PFSK-1 (cell line): Measurements from ENCODE around the gene C1RL.

Source experiments
- FOXP2 ChIP-seq: optimal IDR thresholded peaks from 2 replicates; pipeline ENCODE3; 2011; ENCODE audit warnings: borderline replicate concordance, control low read depth, inconsistent platforms; ENCODE audit not compliant: insufficient read depth; ENCODE audit errors: extremely low read length, extremely low read depth
- POLR2AphosphoS5 ChIP-seq: IDR thresholded peaks from 2 replicates; pipeline ENCODE4 v1.6.1; 2012; ENCODE audit warnings: low read depth, mild to moderate bottlenecking, control low read depth, low read length, moderate library complexity
- REST ChIP-seq, 2 experiments: IDR thresholded peaks; 2 replicates each; pipeline versions ENCODE4 v1.6.1 to v1.8.0; 2011 to 2012; ENCODE audit warnings: low read depth in 2 of 2, low read length in 2 of 2, control low read depth in 1 of 2, inconsistent platforms in 1 of 2, mild to moderate bottlenecking in 1 of 2, moderate library complexity in 1 of 2; ENCODE audit not compliant: insufficient read depth in 1 of 2
- SIN3A ChIP-seq: IDR thresholded peaks from 2 replicates; pipeline ENCODE4 v1.6.1; 2012; ENCODE audit warnings: mild to moderate bottlenecking, low read length, moderate library complexity, borderline replicate concordance; ENCODE audit not compliant: insufficient read depth
- TAF1 ChIP-seq: IDR thresholded peaks from 2 replicates; pipeline ENCODE4 v1.6.1; 2012; ENCODE audit warnings: low read length, control low read depth, borderline replicate concordance; ENCODE audit not compliant: insufficient read depth

DNA sequence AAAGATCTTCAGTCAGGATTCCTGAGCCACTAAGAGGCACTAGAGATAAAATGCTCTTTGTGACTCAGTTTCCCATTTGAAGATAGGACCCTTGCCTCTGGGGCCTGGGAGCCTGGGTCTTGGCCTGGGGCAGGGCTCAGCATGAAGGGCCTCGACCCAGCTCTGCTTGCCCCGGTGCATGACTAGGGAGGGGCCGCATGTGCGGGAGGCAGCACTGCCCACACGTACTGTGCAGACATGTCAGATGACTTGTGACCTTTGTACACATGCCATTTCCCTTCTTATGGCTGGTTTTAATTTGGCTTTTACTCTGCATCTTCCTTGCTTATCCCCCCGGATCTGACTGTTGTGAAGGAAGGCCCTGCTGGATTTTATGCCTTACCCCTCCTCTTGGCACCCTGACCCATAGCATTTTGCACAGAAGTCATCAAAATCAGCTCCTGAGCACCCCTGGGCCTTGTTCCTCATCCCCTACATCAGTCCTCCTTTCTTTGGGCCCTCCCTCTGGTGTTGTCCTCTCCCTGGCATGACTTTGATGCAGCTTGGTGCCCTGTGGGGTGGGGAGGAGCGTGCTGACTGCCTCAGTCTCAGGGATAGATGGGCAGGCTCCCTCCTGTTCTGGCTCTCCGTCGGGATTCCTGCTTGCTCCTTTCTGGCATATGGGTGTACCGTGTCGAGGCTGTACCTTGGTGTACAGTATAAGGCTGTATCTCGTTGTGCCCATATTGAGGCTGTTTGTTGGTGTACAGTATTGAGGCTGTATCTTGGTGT is 25.6 kb upstream of the C1RL start:
- TF ChIP-seq TAF1 (no peak), POLR2AphosphoS5 (no peak), SIN3A (no peak), REST (IDR thresholded peaks at IDR 0.05; ENCODE audit: insufficient read depth in 1 of 2, low read depth in 2 of 2, low read length in 2 of 2) (no peak), FOXP2 (no peak)
